ENCODE measurements around the gene FHIP1B.

FHIP1B gene

DNA sequence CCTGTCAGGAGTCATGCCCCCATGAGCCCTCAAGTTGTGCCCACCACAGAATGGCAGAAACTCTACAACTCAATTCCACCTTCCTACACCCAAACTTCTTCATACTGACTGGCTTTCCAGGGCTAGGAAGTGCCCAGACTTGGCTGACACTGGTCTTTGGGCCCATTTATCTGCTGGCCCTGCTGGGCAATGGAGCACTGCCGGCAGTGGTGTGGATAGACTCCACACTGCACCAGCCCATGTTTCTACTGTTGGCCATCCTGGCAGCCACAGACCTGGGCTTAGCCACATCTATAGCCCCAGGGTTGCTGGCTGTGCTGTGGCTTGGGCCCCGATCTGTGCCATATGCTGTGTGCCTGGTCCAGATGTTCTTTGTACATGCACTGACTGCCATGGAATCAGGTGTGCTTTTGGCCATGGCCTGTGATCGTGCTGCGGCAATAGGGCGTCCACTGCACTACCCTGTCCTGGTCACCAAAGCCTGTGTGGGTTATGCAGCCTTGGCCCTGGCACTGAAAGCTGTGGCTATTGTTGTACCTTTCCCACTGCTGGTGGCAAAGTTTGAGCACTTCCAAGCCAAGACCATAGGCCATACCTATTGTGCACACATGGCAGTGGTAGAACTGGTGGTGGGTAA, 35.1 kb downstream of the FHIP1B start, which contains the start of gene OR52W1:
OR52W1 (plus strand) TSS at position 51 of the 637 bp plus-strand sequence; CDS start at position 51, 0 bp downstream.
- DNase-seq, result no peak

DNA sequence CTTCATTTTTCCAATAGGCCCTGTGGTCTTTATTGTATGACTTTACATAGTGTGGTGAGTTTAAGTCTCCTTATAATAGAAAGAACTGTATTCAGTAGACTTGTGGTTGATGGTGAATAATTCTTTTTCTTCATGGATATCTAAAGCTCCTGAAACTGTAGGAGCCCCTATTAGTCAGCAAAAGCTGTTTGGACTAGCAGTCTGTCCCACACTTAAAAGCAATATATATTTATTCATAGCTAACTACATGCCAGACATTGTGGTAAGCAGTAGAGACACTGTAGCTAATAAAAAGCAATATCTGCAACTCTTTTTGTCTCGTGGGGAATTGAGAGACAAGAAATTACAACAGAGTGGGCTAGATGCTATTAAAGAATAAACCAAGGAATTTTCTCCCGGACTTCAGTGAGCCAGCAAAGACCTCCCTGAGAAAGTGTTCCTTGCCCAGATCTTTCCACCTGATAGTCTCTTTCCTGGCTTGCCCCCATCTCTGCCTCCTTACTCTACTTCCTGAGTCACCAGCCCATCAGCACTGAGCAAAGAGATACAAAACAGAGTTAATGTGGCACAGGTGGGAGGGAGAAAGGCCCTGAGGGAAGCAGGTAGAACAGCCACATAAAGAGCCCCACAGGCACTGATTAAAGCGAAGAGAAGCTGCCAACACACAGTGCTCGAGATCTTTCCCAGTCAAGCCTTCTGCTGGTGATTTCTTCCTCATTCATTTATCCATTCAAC, 36.8 kb downstream of the FHIP1B start:
- DNase-seq, result no peak

DNA sequence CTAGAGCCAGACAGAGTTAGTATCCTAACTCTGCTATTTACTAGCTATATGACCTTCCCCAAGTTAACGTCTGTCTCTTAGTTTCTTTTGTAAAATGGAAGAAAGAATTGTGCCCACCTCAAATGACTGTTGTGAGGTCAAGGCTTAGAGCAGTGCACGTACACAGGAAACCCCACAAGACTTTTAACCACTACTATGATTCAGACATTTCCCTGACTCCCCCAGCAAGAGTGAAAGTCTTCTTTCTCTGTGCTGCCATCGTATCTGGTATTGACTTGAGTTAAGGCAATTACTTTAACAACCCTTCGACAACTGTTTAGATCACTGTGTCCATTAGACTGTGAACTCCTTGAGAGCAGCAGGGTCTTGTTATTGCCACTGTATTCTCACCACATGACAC, 38.0 kb downstream of the FHIP1B start:
- no peak for DNase-seq

DNA sequence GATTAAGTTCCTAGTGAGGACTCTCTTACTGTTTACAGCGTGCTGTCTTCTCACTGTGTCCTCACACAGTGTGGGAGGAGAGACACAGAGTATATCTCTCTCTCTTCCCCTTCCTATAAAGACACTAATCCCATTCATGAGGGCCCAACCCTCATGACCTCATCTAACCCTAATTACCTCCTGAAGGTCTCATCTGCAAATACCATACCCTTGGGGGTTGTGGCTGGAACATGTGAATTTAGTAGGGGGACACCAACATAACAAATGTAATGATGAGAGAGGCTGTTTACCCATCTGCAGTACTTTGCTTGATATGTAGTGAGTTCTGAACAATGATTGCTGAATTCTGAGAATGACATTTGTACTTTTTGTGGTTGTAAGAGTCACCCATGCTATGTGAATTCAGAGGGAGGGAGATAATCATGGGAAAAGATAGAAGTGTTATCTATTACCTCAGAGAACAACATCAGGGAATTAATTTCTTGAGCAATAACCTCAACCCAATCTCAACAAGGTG, 40.3 kb downstream of the FHIP1B start:
- no peak for DNase-seq

DNA sequence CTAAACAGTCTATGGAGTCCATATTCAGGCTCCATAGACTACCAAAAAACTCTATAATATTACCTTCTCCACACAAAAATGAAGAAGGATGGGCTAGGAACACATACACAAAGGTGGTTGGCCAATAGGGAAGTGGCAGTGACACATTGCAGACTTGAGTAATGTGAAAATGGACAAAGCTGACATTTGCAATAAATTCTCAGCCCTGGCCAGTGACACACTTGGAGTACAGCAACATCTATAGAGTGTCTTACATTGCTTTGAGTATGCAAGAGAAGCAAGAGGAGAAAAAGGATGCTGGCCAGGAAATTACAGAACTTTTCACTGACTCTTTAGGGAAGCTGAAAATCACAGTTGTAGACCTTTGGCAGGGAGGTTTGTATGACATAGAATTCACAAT, 42.7 kb downstream of the FHIP1B start:
- no peak for DNase-seq

DNA sequence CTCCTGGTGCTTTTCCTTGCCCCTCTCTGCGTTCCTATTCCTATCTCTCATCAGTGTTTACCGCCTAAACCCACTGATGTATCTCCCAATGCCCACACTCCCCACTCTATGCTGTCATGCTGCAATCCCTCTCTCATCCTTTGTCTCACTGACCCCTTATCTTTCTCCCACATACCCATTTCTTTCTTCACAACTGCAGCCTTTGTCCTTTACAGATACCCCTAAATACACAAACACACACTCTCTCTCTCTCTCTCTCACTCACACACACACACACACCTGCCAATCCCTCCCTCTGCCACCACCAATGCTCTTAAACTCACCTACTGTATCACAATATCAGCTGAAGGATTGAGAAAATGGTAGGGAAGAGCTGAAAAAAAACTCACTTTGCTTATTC, 59.0 kb downstream of the FHIP1B start:
- no peak for DNase-seq

DNA sequence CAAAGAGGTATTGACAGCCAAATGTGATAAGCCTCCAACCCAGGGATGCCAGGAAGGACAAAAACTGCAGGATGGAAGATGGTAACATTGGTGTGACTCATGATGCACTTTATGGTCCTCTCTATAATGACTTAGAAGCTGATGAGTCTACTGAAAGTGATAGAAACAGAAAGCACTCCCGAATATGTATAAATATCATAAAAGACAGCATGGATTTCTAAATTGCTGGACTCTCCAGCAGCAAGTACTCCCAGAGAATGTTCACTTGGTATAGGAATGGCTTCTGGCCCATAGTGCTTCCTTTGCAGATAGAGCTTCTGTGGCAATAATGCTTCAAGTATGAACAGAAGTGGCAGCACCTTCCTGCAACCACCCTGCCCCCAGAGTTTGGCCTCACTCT, 64.2 kb downstream of the FHIP1B start, which contains the start of gene OR52B2:
OR52B2 (minus strand) TSS at position 101 of the 400 bp plus-strand sequence; CDS start at position 101, 0 bp downstream.
- DNase-seq, result no peak

Data from activated CD4-positive, alpha-beta T cell treated with anti-CD3 and anti-CD28 coated beads for 48 hours (primary cell).